MM.1S (cell line): ENCODE measurements around the gene C12orf42.

ENCODE experiments used
- DNase-seq: peaks from one replicate; pipeline ENCODE4 v3.0.0-alpha.2; 2015
- H2AFZ ChIP-seq: fragments of 300-600 bp; sonication (generic); 2 replicates; pipeline ENCODE4 v1.6.0; 2016; ENCODE audit warnings: antibody characterized with exemption, low read length
- H3F3A ChIP-seq: fragments of 300-600 bp; sonication (generic); 2 replicates; pipeline ENCODE4 v1.6.1; 2016; ENCODE audit warnings: mild to moderate bottlenecking, antibody characterized with exemption, low read length, moderate library complexity, mixed read lengths; ENCODE audit not compliant: insufficient read depth
- H3K27ac ChIP-seq: fragments of 300-600 bp; sonication (generic); 2 replicates; pipeline ENCODE4 v1.5.1; 2016; ENCODE audit warnings: mild to moderate bottlenecking, low read length
- H3K27me3 ChIP-seq: fragments of 300-600 bp; sonication (generic); replicated peaks from 2 replicates; pipeline ENCODE4 v1.6.0; 2016; ENCODE audit warnings: low read length; ENCODE audit not compliant: insufficient read depth
- H3K36me3 ChIP-seq: fragments of 300-600 bp; sonication (generic); replicated peaks from 2 replicates; pipeline ENCODE4 v1.6.1; 2016; ENCODE audit warnings: mild to moderate bottlenecking, low read length, mixed read lengths; ENCODE audit not compliant: insufficient read depth
- H3K4me1 ChIP-seq: fragments of 300-600 bp; sonication (generic); 2 replicates; pipeline ENCODE4 v1.6.1; 2016; ENCODE audit warnings: low read length, mixed read lengths
- H3K4me2 ChIP-seq: fragments of 300-600 bp; sonication (generic); 2 replicates; pipeline ENCODE4 v1.6.0; 2016; ENCODE audit warnings: low read depth, low read length
- H3K4me3 ChIP-seq: fragments of 300-600 bp; sonication (generic); 2 replicates; pipeline ENCODE4 v1.5.1; 2016; ENCODE audit warnings: low read length, mixed read lengths
- H3K79me2 ChIP-seq: fragments of 300-600 bp; sonication (generic); 2 replicates; pipeline ENCODE4 v1.6.1; 2016; ENCODE audit warnings: mixed run types, low read length, mixed read lengths
- H3K9ac ChIP-seq: fragments of 300-600 bp; sonication (generic); 2 replicates; pipeline ENCODE4 v1.6.1; 2016; ENCODE audit warnings: low read length, mixed read lengths
- H3K9me2 ChIP-seq: fragments of 300-600 bp; sonication (generic); replicated peaks from 2 replicates; pipeline ENCODE4 v1.6.1; 2016; ENCODE audit warnings: mild to moderate bottlenecking, low read length, mixed read lengths; ENCODE audit not compliant: insufficient read depth
- H3K9me3 ChIP-seq: fragments of 300-600 bp; sonication (generic); replicated peaks from 2 replicates; pipeline ENCODE4 v1.6.1; 2016; ENCODE audit warnings: mild to moderate bottlenecking, low read length, mixed read lengths; ENCODE audit not compliant: insufficient read depth
- H4K20me1 ChIP-seq: fragments of 300-600 bp; sonication (generic); 2 replicates; pipeline ENCODE4 v1.6.1; 2016; ENCODE audit warnings: mild to moderate bottlenecking, low read length, moderate library complexity, mixed read lengths; ENCODE audit not compliant: insufficient read depth
- CTCF ChIP-seq: fragments of 300-600 bp; sonication (generic); IDR thresholded peaks from 2 replicates; pipeline ENCODE4 v1.5.1; 2016; ENCODE audit warnings: antibody characterized with exemption, low read length, mixed read lengths
- EZH2 ChIP-seq: fragments of 300-600 bp; sonication (generic); optimal IDR thresholded peaks from 2 replicates; pipeline ENCODE3; 2017; ENCODE audit warnings: low read depth, mild to moderate bottlenecking, antibody characterized with exemption, low read length, mixed read lengths
- EZH2phosphoT487 ChIP-seq: fragments of 300-600 bp; sonication (generic); IDR thresholded peaks from 2 replicates; pipeline ENCODE4 v1.6.1; 2018; ENCODE audit warnings: antibody characterized with exemption, low read length

The C12orf42 gene

GRCh38 chr12:103354403-103354802 is 141.4 kb downstream of the C12orf42 start:
- no peak overlapping the region for H3K4me2 ChIP-seq
- no peak for TF ChIP-seq CTCF
- no peak for TF ChIP-seq EZH2phosphoT487
- no peak for TF ChIP-seq EZH2

GRCh38 chr12:103353913-103354312 is 141.9 kb downstream of the C12orf42 start:
- Histone ChIP-seq H3K36me3 (no peaks in the 10 kb centered on the region), H3K27me3 (no peaks in the 10 kb centered on the region), H2AFZ (no peak overlapping the region), H3K4me3 (no peak overlapping the region), H3K27ac (no peak overlapping the region), H4K20me1 (no peaks in the 10 kb centered on the region), H3K9me3 (no peaks in the 10 kb centered on the region), H3K9ac (no peak overlapping the region), H3K4me1 (no peaks in the 10 kb centered on the region), H3K79me2 (no peaks in the 10 kb centered on the region), H3K4me2 (no peak overlapping the region), H3K9me2 (no peaks in the 10 kb centered on the region), H3F3A (no peaks in the 10 kb centered on the region)
- no peak for DNase-seq
- TF ChIP-seq EZH2phosphoT487 (no peak), CTCF (no peak), EZH2 (no peak)

More at GRCh38 chr12:103354403-103354802, 141.4 kb downstream of the C12orf42 start:
- no peaks in the 10 kb centered on the region for H3K36me3 ChIP-seq
- no peak overlapping the region for H3K27ac ChIP-seq
- no peaks in the 10 kb centered on the region for H3K4me1 ChIP-seq
- H3K9me3 ChIP-seq = no peaks in the 10 kb centered on the region
- no peak overlapping the region for H3K9ac ChIP-seq
- H3K27me3 ChIP-seq = no peaks in the 10 kb centered on the region
- H3K4me3 ChIP-seq = no peak overlapping the region
- DNase-seq = no peak
- H3K9me2 ChIP-seq = no peaks in the 10 kb centered on the region
- H4K20me1 ChIP-seq = no peaks in the 10 kb centered on the region
- no peaks in the 10 kb centered on the region for H3K79me2 ChIP-seq
- no peaks in the 10 kb centered on the region for H3F3A ChIP-seq
- no peak overlapping the region for H2AFZ ChIP-seq

- Histone ChIP-seq H3K36me3 (no peaks in the 10 kb centered on the region), H3K9me2 (no peaks in the 10 kb centered on the region), H4K20me1 (no peaks in the 10 kb centered on the region), H3K27ac (no peak overlapping the region), H3K9me3 (no peaks in the 10 kb centered on the region), H3F3A (no peaks in the 10 kb centered on the region), H3K4me1 (no peaks in the 10 kb centered on the region), H3K27me3 (no peaks in the 10 kb centered on the region), H3K4me2 (no peak overlapping the region), H2AFZ (no peak overlapping the region), H3K4me3 (no peak overlapping the region), H3K9ac (no peak overlapping the region), H3K79me2 (no peaks in the 10 kb centered on the region)
- TF ChIP-seq CTCF (no peak), EZH2 (no peak)
- DNase-seq = no peak
Measured at GRCh38 chr12:103350116-103350515, 145.7 kb downstream of the C12orf42 start.
